IMR-90 (cell line): ENCODE results near the gene NT5DC3. TPM values are rescaled to one million over a fixed set of nuclear protein-coding genes. Genes with fewer than 3 reads are reported as not detected.
"Not testable (repeated sequence)": the region's sequence is repeated elsewhere in the genome, so short reads cannot be mapped to it uniquely, and the experiment has no call there.

ENCODE experiments used
- ATAC-seq: fragments of 200-7000 bp; cut with Tn5 transposase; 2 replicates; pipeline ENCODE4 v1.9.1; 2020; ENCODE audit warnings: low read depth, mild to moderate bottlenecking, moderate library complexity
- BruUV-seq: library from RNA; stranded (reverse); fragments of 400-500 nt; replicated peaks from 2 replicates; lab custom pipeline; 2021; lab: Mats Ljungman, UMichigan
- CTCF ChIA-PET: fragments of 300-600 bp; formaldehyde crosslinking; extraction: SDS; loops from one replicate; lab custom pipeline; 2021; ENCODE audit warnings: antibody characterized with exemption; lab: Yijun Ruan, JAX
- POLR2A ChIA-PET: fragments of 300-600 bp; sonication (Branson Sonifier 250); formaldehyde crosslinking; loops from one replicate; lab custom pipeline; 2022; ENCODE audit warnings: antibody characterized with exemption; ENCODE audit not compliant: unreplicated experiment; lab: Charles Lee
- DNase-seq: peaks from one replicate; pipeline ENCODE4 v3.0.0; 2013
- H2AFZ ChIP-seq: replicated peaks from 2 replicates; pipeline ENCODE3; 2013; ENCODE audit warnings: low read length, mild to moderate bottlenecking; ENCODE audit not compliant: poor library complexity
- H2AK5ac ChIP-seq: 2 replicates; pipeline ENCODE4 v1.6.1; 2013; ENCODE audit warnings: low read depth, low read length, inconsistent platforms
- H2AK9ac ChIP-seq: replicated peaks from 2 replicates; pipeline ENCODE3; 2013; ENCODE audit warnings: mild to moderate bottlenecking, low read depth, low read length, moderate library complexity; ENCODE audit not compliant: poor library complexity
- H2BK120ac ChIP-seq: 2 replicates; pipeline ENCODE4 v1.6.1; 2013; ENCODE audit warnings: low read depth, low read length, inconsistent platforms
- H2BK15ac ChIP-seq: 3 replicates; pipeline ENCODE4 v1.6.1; 2013; ENCODE audit warnings: low read depth, low read length, inconsistent platforms
- H2BK20ac ChIP-seq: 2 replicates; pipeline ENCODE4 v1.6.1; 2013; ENCODE audit warnings: low read depth, mild to moderate bottlenecking, inconsistent platforms, low read length, moderate library complexity
- H2BK5ac ChIP-seq: 2 replicates; pipeline ENCODE4 v1.6.1; 2013; ENCODE audit warnings: mild to moderate bottlenecking, low read depth, low read length, inconsistent platforms; ENCODE audit not compliant: poor library complexity, severe bottlenecking
- H3K14ac ChIP-seq: replicated peaks from 2 replicates; pipeline ENCODE4 v1.6.1; 2013; ENCODE audit warnings: low read depth, low read length, inconsistent platforms
- H3K18ac ChIP-seq: 2 replicates; pipeline ENCODE4 v1.6.1; 2013; ENCODE audit warnings: low read depth, low read length, control low read depth
- H3K23ac ChIP-seq: 2 replicates; pipeline ENCODE4 v1.6.1; 2013; ENCODE audit warnings: low read depth, low read length, inconsistent platforms
- H3K27ac ChIP-seq: 2 replicates; pipeline ENCODE4 v1.5.1; 2013; ENCODE audit warnings: mild to moderate bottlenecking, control low read depth, low read length; ENCODE audit not compliant: insufficient read depth
- H3K27me3 ChIP-seq: 2 replicates; pipeline ENCODE4 v1.6.1; 2013; ENCODE audit warnings: low read length; ENCODE audit not compliant: control insufficient read depth, insufficient read depth
- H3K36me3 ChIP-seq: 2 replicates; pipeline ENCODE4 v1.6.1; 2013; ENCODE audit warnings: low read length, mixed read lengths; ENCODE audit not compliant: control insufficient read depth, insufficient read depth
- H3K4ac ChIP-seq: 2 replicates; pipeline ENCODE4 v1.6.1; 2013; ENCODE audit warnings: low read depth, low read length, inconsistent platforms
- H3K4me1 ChIP-seq: 2 replicates; pipeline ENCODE4 v1.6.1; 2013; ENCODE audit warnings: low read length, mixed read lengths; ENCODE audit not compliant: control insufficient read depth, insufficient read depth
- H3K4me2 ChIP-seq: 2 replicates; pipeline ENCODE4 v1.6.1; 2013; ENCODE audit warnings: low read depth, mild to moderate bottlenecking, control low read depth, low read length, moderate library complexity
- H3K4me3 ChIP-seq: 2 replicates; pipeline ENCODE4 v1.5.1; 2013; ENCODE audit warnings: low read depth, mild to moderate bottlenecking, control low read depth, low read length, moderate library complexity; ENCODE audit not compliant: insufficient read depth
- H3K56ac ChIP-seq: 2 replicates; pipeline ENCODE4 v1.6.1; 2013; ENCODE audit warnings: low read length, inconsistent platforms; ENCODE audit not compliant: insufficient read depth; ENCODE audit errors: extremely low read depth
- H3K79me1 ChIP-seq, 2 experiments: 2 replicates each; pipeline ENCODE4 v1.6.1; 2013; ENCODE audit warnings: low read length in 2 of 2, inconsistent platforms in 1 of 2, low read depth in 1 of 2
- H3K9ac ChIP-seq: 2 replicates; pipeline ENCODE4 v1.6.1; 2013; ENCODE audit warnings: low read depth, low read length, control low read depth
- H3K9me1 ChIP-seq: 2 replicates; pipeline ENCODE4 v1.6.1; 2013; ENCODE audit warnings: low read length, inconsistent platforms; ENCODE audit not compliant: insufficient read depth
- H3K9me3 ChIP-seq: 2 replicates; pipeline ENCODE4 v1.6.1; 2013; ENCODE audit warnings: low read length; ENCODE audit not compliant: control insufficient read depth, insufficient read depth
- H4K20me1 ChIP-seq: 2 replicates; pipeline ENCODE4 v1.6.1; 2013; ENCODE audit warnings: low read length, inconsistent platforms; ENCODE audit not compliant: insufficient read depth
- H4K5ac ChIP-seq: 2 replicates; pipeline ENCODE4 v1.6.1; 2013; ENCODE audit warnings: mild to moderate bottlenecking, low read depth, low read length, control low read depth
- H4K8ac ChIP-seq, 2 experiments: 2 replicates each; pipeline ENCODE4 v1.6.1; 2013; ENCODE audit warnings: low read depth in 2 of 2, low read length in 2 of 2, control low read depth in 1 of 2, inconsistent platforms in 1 of 2
- H4K91ac ChIP-seq: 2 replicates; pipeline ENCODE4 v1.6.1; 2013; ENCODE audit warnings: low read depth, low read length, inconsistent platforms; ENCODE audit not compliant: insufficient read depth
- WGBS, 2 experiments: methylation state at CpG; one replicate each; pipeline versions ENCODE4 v1.1.5 to v1.1.7; 2013; ENCODE audit warnings: missing lambda C conversion rate in 2 of 2; ENCODE audit not compliant: insufficient read length in 1 of 2; ENCODE audit errors: extremely low coverage in 2 of 2; 5-methylcytosine and 5-hydroxymethylcytosine counted together
- dilution Hi-C: fragments of 300-500 bp; cut with HindIII; formaldehyde crosslinking; loops from one replicate; pipeline ENCODE4 v1.14.3; 2018; ENCODE audit warnings: low sequenced_read_pairs; ENCODE audit not compliant: unreplicated experiment
- in situ Hi-C: fragments of 300-500 bp; cut with MboI; formaldehyde crosslinking; loops from 3 replicates; pipeline ENCODE4 v1.14.3; 2019; ENCODE audit warnings: low sequenced_read_pairs, inconsistent platforms, mixed read lengths
- intact Hi-C: fragments of 100-400 bp; cut with micrococcal nuclease; formaldehyde crosslinking; loops from 2 replicates; pipeline ENCODE4 v1.10.0; 2022
- polyA plus RNA-seq, 3 experiments: library from polyadenylated mRNA; depleted of rRNA; stranded (reverse); fragments of >200 nt; gene quantifications; 2 replicates each; pipeline ENCODE4 v1.2.3, GENCODE V29; 2012; ENCODE audit warnings: low replicate concordance in 1 of 3
- total RNA-seq: library from RNA; depleted of rRNA; stranded (reverse); fragments of >200 nt; gene quantifications from 2 replicates; pipeline ENCODE4 v1.2.3, GENCODE V29; 2012

NT5DC3 gene
- total and polyA plus RNA-seq, 2 of the 4 experiments (the other 2 are of a cell fraction), result 7.3 to 17.6 TPM

DNA sequence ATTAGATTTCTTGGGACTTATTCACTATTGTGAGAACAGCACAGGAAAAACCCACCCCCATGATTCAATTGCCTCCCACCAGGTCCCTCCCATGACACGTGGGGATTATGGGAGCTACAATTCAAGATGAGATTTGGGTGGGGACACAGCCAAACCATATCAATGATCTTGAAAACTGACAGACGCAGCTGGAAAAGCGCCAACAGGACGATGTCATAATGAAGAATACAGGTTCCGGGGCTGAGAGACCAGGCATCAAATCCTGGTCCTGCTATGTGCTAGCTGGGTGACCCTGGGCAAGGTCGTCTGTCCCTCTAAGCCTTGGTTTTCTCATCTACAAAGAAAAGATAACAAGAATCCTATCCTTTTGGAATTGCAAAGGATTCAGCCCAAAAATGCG is 31.4 kb downstream of the NT5DC3 start:
- H3K4ac ChIP-seq, H4K5ac ChIP-seq, H2BK5ac ChIP-seq, H3K4me2 ChIP-seq, H4K20me1 ChIP-seq, H3K56ac ChIP-seq, H3K27me3 ChIP-seq, H4K91ac ChIP-seq, H3K18ac ChIP-seq, H2AK9ac ChIP-seq, DNase-seq, H3K9ac ChIP-seq, H4K8ac ChIP-seq, H3K4me3 ChIP-seq, in situ Hi-C loops, H2BK120ac ChIP-seq, H3K23ac ChIP-seq, H2BK20ac ChIP-seq, dilution Hi-C loops, BruUV-seq, H3K36me3 ChIP-seq, H2AK5ac ChIP-seq, H3K27ac ChIP-seq, POLR2A ChIA-PET, CTCF ChIA-PET, H2BK15ac ChIP-seq, H3K14ac ChIP-seq, H3K9me3 ChIP-seq, ATAC-seq, H2AFZ ChIP-seq: not testable (repeated sequence)
- Histone ChIP-seq H3K9me1 (peaks cover 22% of the 10 kb centered on the region), H3K79me1 (peaks cover 41 to 74% of the 10 kb centered on the region in 2 experiments), H3K4me1 (peaks cover 10% of the 10 kb centered on the region)
- WGBS, 2 experiments, result 100% methylated on average over 1 of the region's 7 CpGs; no CpG with 5 or more reads in 1 of the 2 experiments
- intact Hi-C loops, result loop anchor here (5.0 kb wide), 1 partner anchor 33 kb away; the partner anchor contains the start of gene NT5DC3
